HEK293T (cell line): ENCODE results near the gene HIRA.

Source experiments
- CTBP1 ChIP-seq: fragments of 450-650 bp; IDR thresholded peaks from 2 replicates; pipeline ENCODE4 v1.6.1; 2016; ENCODE audit warnings: borderline replicate concordance
- ELF4 ChIP-seq: fragments of 450-650 bp; IDR thresholded peaks from 2 replicates; pipeline ENCODE4 v1.6.1; 2017; ENCODE audit warnings: antibody characterized with exemption
- FOXA1 ChIP-seq: fragments of 450-650 bp; IDR thresholded peaks from 2 replicates; pipeline ENCODE4 v1.6.1; 2016; ENCODE audit warnings: mild to moderate bottlenecking
- FOXK2 ChIP-seq: fragments of 450-650 bp; IDR thresholded peaks from 2 replicates; pipeline ENCODE4 v1.6.1; 2016; ENCODE audit warnings: mild to moderate bottlenecking
- FOXM1 ChIP-seq: fragments of 450-650 bp; IDR thresholded peaks from 2 replicates; pipeline ENCODE4 v1.6.1; 2017; ENCODE audit warnings: mild to moderate bottlenecking, borderline replicate concordance
- HDGF ChIP-seq: fragments of 450-650 bp; IDR thresholded peaks from 2 replicates; pipeline ENCODE4 v1.6.1; 2017; ENCODE audit warnings: antibody characterized with exemption, borderline replicate concordance
- NFRKB ChIP-seq: fragments of 450-650 bp; IDR thresholded peaks from 2 replicates; pipeline ENCODE4 v1.6.1; 2016; ENCODE audit warnings: mild to moderate bottlenecking, moderate library complexity
- PKNOX1 ChIP-seq: fragments of 450-650 bp; IDR thresholded peaks from 2 replicates; pipeline ENCODE4 v1.6.1; 2016
- SP1 ChIP-seq: fragments of 450-650 bp; IDR thresholded peaks from 2 replicates; pipeline ENCODE4 v1.6.1; 2017
- TARDBP ChIP-seq: fragments of 450-650 bp; IDR thresholded peaks from 2 replicates; pipeline ENCODE4 v1.6.1; 2016

- TF ChIP-seq TARDBP, result no peak
- peak; percentile 79 for TF ChIP-seq PKNOX1
- TF ChIP-seq SP1, result peak; percentile 1; the same call in 1 of the 2 replicates
- TF ChIP-seq ELF4, result peak; percentile 100
- TF ChIP-seq FOXK2, result peak; percentile 85; the same call in 1 of the 2 replicates
- TF ChIP-seq FOXM1, result peak; percentile 87
- TF ChIP-seq HDGF, result no peak
- TF ChIP-seq NFRKB, result peak; percentile 85
- no peak for TF ChIP-seq FOXA1
- TF ChIP-seq CTBP1, result peak; percentile 53; the same call in 1 of the 2 replicates
These were observed 48.0 kb upstream of the HIRA start, which contains the start of gene CDC45 for GRCh38 chr22:19479355-19480172.
